HEK293 (cell line): ENCODE data around the gene FAM241A.

Experiments
- HOXA7 ChIP-seq: sonication (generic); formaldehyde crosslinking; IDR thresholded peaks from 2 replicates; pipeline ENCODE4 v1.8.1; 2022; ENCODE audit warnings: missing genetic modification reagents, borderline replicate concordance
- MZF1 ChIP-seq: fragments of 450-650 bp; formaldehyde crosslinking; IDR thresholded peaks from 2 replicates; pipeline ENCODE4 v1.5.1; 2017; ENCODE audit warnings: missing biosample characterization, missing genetic modification characterization, borderline replicate concordance
- OSR2 ChIP-seq: fragments of 450-650 bp; formaldehyde crosslinking; IDR thresholded peaks from 2 replicates; pipeline ENCODE4 v1.5.1; 2016; ENCODE audit warnings: missing biosample characterization, missing genetic modification characterization
- OVOL3 ChIP-seq: fragments of 450-650 bp; formaldehyde crosslinking; IDR thresholded peaks from 2 replicates; pipeline ENCODE4 v1.5.1; 2016; ENCODE audit warnings: missing biosample characterization, missing genetic modification characterization
- PRDM1 ChIP-seq: fragments of 450-650 bp; formaldehyde crosslinking; IDR thresholded peaks from 2 replicates; pipeline ENCODE4; 2016; ENCODE audit warnings: missing biosample characterization, missing genetic modification characterization
- SALL2 ChIP-seq: fragments of 450-650 bp; formaldehyde crosslinking; IDR thresholded peaks from 2 replicates; pipeline ENCODE4 v1.5.0; 2017; ENCODE audit warnings: missing biosample characterization, mild to moderate bottlenecking, missing genetic modification characterization, borderline replicate concordance
- SCRT2 ChIP-seq: fragments of 450-650 bp; formaldehyde crosslinking; IDR thresholded peaks from 2 replicates; pipeline ENCODE4 v1.5.1; 2016; ENCODE audit warnings: missing biosample characterization, missing genetic modification characterization
- ZBTB20 ChIP-seq: fragments of 450-650 bp; formaldehyde crosslinking; IDR thresholded peaks from 2 replicates; pipeline ENCODE4 v1.5.1; 2016; ENCODE audit warnings: missing biosample characterization, missing genetic modification characterization
- ZFHX2 ChIP-seq: fragments of 450-650 bp; formaldehyde crosslinking; conservative IDR thresholded peaks from 2 replicates; pipeline ENCODE4 v1.5.1; 2016; ENCODE audit warnings: missing biosample characterization, missing genetic modification characterization
- ZIC2 ChIP-seq: fragments of 450-650 bp; formaldehyde crosslinking; IDR thresholded peaks from 2 replicates; pipeline ENCODE4 v1.5.1; 2016; ENCODE audit warnings: missing biosample characterization, missing genetic modification characterization
- ZNF140 ChIP-seq: fragments of 450-650 bp; formaldehyde crosslinking; IDR thresholded peaks from 2 replicates; pipeline ENCODE4 v1.5.1; 2016; ENCODE audit warnings: missing biosample characterization, missing genetic modification characterization
- ZNF2 ChIP-seq: fragments of 450-650 bp; formaldehyde crosslinking; IDR thresholded peaks from 2 replicates; pipeline ENCODE4 v1.5.1; 2016; ENCODE audit warnings: missing biosample characterization, missing genetic modification characterization
- ZNF202 ChIP-seq: fragments of 450-650 bp; formaldehyde crosslinking; IDR thresholded peaks from 2 replicates; pipeline ENCODE4 v1.5.1; 2016; ENCODE audit warnings: missing biosample characterization, missing genetic modification characterization, borderline replicate concordance
- ZNF211 ChIP-seq: fragments of 450-650 bp; formaldehyde crosslinking; IDR thresholded peaks from 2 replicates; pipeline ENCODE4 v1.5.1; 2016; ENCODE audit warnings: low read depth, missing biosample characterization, missing genetic modification characterization
- ZNF214 ChIP-seq: fragments of 450-650 bp; formaldehyde crosslinking; IDR thresholded peaks from 2 replicates; pipeline ENCODE4 v1.5.1; 2017; ENCODE audit warnings: missing biosample characterization, mild to moderate bottlenecking, missing genetic modification characterization, borderline replicate concordance
- ZNF292 ChIP-seq: fragments of 450-650 bp; formaldehyde crosslinking; IDR thresholded peaks from 2 replicates; pipeline ENCODE4 v1.5.1; 2016; ENCODE audit warnings: low read depth, missing biosample characterization, missing genetic modification characterization, borderline replicate concordance
- ZNF341 ChIP-seq: fragments of 450-650 bp; formaldehyde crosslinking; IDR thresholded peaks from 2 replicates; pipeline ENCODE4; 2016; ENCODE audit warnings: low read depth, missing biosample characterization, missing genetic modification characterization
- ZNF366 ChIP-seq: fragments of 450-650 bp; formaldehyde crosslinking; conservative IDR thresholded peaks from 2 replicates; pipeline ENCODE4 v1.5.1; 2016; ENCODE audit warnings: missing biosample characterization, missing genetic modification characterization
- ZNF37A ChIP-seq: fragments of 450-650 bp; IDR thresholded peaks from 2 replicates; pipeline ENCODE4 v1.5.1; 2018; ENCODE audit warnings: missing biosample characterization, missing genetic modification characterization
- ZNF501 ChIP-seq: fragments of 450-650 bp; formaldehyde crosslinking; IDR thresholded peaks from 2 replicates; pipeline ENCODE4 v1.5.1; 2016; ENCODE audit warnings: missing biosample characterization, missing genetic modification characterization
- ZNF530 ChIP-seq: fragments of 450-650 bp; formaldehyde crosslinking; IDR thresholded peaks from 2 replicates; pipeline ENCODE4 v1.5.1; 2016; ENCODE audit warnings: low read depth, missing biosample characterization, missing genetic modification characterization
- ZNF600 ChIP-seq: fragments of 450-650 bp; formaldehyde crosslinking; IDR thresholded peaks from 2 replicates; pipeline ENCODE4 v1.5.1; 2016; ENCODE audit warnings: missing biosample characterization, missing genetic modification characterization
- ZNF677 ChIP-seq: fragments of 450-650 bp; IDR thresholded peaks from 2 replicates; pipeline ENCODE4 v1.5.0; 2018; ENCODE audit warnings: missing biosample characterization, mild to moderate bottlenecking, missing genetic modification characterization, moderate library complexity
- ZNF76 ChIP-seq: fragments of 450-650 bp; formaldehyde crosslinking; IDR thresholded peaks from 2 replicates; pipeline ENCODE4; 2016; ENCODE audit warnings: low read depth, missing biosample characterization, missing genetic modification characterization, borderline replicate concordance
- ZNF768 ChIP-seq: fragments of 450-650 bp; formaldehyde crosslinking; IDR thresholded peaks from 2 replicates; pipeline ENCODE4 v1.5.1; 2018; ENCODE audit warnings: missing biosample characterization, mild to moderate bottlenecking, missing genetic modification characterization
- ZXDB ChIP-seq: fragments of 450-650 bp; formaldehyde crosslinking; IDR thresholded peaks from 2 replicates; pipeline ENCODE4 v1.5.1; 2016; ENCODE audit warnings: missing biosample characterization, missing genetic modification characterization
- TF ChIP-seq, protein P1 (sequence below): fragments of 450-650 bp; formaldehyde crosslinking; IDR thresholded peaks from 2 replicates; pipeline ENCODE4 v1.5.1; 2016; ENCODE audit warnings: missing biosample characterization, missing genetic modification characterization
- TF ChIP-seq, protein P2 (sequence below): fragments of 450-650 bp; formaldehyde crosslinking; IDR thresholded peaks from 2 replicates; pipeline ENCODE4 v1.5.1; 2016; ENCODE audit warnings: missing biosample characterization, missing genetic modification characterization
- TF ChIP-seq, protein P3 (sequence below): fragments of 450-650 bp; formaldehyde crosslinking; IDR thresholded peaks from 2 replicates; pipeline ENCODE4 v1.5.1; 2016; ENCODE audit warnings: missing biosample characterization, missing genetic modification characterization

FAM241A gene

DNA sequence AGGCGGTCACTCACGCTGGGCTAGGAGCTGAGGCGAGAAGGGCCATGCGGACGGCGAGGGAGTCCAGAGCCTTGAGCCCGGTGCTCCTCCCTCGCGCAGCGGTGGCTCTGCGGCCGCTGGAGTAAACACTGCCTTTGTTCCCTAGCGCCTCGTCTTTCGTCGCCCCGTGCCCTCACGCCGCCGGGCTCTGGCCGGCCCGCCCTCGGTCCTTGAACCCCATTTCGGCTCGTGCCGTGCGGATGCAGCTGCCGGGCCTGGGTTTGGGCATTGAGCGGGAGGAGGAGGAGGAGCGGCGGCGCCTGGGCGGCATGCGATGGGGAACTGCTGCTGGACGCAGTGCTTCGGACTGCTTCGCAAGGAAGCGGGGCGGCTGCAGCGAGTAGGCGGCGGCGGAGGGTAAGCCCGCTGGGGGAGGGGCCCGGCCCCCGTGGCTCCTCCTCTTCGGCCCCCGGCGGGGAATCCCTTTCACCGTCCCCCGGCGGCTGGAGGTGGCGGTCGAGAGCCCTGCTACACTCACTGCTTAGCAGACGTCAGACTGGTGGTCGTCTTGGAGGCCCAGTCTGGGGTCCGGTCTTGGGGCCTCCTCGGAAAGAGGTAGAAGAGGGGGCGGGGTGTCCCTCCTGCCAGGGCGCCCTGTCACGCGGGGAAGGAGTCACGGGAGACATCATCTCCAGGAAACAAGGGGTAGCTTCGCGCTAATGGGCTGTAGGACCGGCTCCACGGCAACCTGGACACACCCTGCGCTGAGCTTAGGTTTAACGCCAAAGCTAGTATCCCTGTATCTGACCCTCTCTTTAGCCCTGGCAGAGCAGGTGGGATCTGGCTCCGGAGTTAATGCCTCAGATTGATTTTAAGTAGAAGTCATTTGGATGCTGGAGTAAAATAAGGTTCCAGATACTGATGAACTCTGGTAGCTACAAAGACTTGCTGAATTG lies 86.8 kb downstream of the FAM241A start, which contains the start of gene AP1AR (continued):
- TF ChIP-seq ZNF211 (tag by site-specific recombination), result no peak
- no peak for TF ChIP-seq SALL2 (tag by site-specific recombination)
- TF ChIP-seq ZXDB (tag by site-specific recombination), result peak; percentile 83
- TF ChIP-seq ZFHX2, result peak; percentile 81
- TF ChIP-seq ZNF600 (tag by site-specific recombination), result peak; percentile 23
- TF ChIP-seq OSR2, result no peak; the same call in 1 of the 2 replicates
- TF ChIP-seq PRDM1 (tag by site-specific recombination), result no peak
- TF ChIP-seq, protein P1, sequence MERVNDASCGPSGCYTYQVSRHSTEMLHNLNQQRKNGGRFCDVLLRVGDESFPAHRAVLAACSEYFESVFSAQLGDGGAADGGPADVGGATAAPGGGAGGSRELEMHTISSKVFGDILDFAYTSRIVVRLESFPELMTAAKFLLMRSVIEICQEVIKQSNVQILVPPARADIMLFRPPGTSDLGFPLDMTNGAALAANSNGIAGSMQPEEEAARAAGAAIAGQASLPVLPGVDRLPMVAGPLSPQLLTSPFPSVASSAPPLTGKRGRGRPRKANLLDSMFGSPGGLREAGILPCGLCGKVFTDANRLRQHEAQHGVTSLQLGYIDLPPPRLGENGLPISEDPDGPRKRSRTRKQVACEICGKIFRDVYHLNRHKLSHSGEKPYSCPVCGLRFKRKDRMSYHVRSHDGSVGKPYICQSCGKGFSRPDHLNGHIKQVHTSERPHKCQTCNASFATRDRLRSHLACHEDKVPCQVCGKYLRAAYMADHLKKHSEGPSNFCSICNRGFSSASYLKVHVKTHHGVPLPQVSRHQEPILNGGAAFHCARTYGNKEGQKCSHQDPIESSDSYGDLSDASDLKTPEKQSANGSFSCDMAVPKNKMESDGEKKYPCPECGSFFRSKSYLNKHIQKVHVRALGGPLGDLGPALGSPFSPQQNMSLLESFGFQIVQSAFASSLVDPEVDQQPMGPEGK (tag by site-specific recombination), result peak; percentile 85
- peak; percentile 89; the same call in 1 of the 2 replicates for TF ChIP-seq ZNF2 (tag by site-specific recombination)
- no peak for TF ChIP-seq ZNF530
- TF ChIP-seq, protein P2, sequence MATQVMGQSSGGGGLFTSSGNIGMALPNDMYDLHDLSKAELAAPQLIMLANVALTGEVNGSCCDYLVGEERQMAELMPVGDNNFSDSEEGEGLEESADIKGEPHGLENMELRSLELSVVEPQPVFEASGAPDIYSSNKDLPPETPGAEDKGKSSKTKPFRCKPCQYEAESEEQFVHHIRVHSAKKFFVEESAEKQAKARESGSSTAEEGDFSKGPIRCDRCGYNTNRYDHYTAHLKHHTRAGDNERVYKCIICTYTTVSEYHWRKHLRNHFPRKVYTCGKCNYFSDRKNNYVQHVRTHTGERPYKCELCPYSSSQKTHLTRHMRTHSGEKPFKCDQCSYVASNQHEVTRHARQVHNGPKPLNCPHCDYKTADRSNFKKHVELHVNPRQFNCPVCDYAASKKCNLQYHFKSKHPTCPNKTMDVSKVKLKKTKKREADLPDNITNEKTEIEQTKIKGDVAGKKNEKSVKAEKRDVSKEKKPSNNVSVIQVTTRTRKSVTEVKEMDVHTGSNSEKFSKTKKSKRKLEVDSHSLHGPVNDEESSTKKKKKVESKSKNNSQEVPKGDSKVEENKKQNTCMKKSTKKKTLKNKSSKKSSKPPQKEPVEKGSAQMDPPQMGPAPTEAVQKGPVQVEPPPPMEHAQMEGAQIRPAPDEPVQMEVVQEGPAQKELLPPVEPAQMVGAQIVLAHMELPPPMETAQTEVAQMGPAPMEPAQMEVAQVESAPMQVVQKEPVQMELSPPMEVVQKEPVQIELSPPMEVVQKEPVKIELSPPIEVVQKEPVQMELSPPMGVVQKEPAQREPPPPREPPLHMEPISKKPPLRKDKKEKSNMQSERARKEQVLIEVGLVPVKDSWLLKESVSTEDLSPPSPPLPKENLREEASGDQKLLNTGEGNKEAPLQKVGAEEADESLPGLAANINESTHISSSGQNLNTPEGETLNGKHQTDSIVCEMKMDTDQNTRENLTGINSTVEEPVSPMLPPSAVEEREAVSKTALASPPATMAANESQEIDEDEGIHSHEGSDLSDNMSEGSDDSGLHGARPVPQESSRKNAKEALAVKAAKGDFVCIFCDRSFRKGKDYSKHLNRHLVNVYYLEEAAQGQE (tag by site-specific recombination), result peak; percentile 37; the same call in 1 of the 2 replicates
- TF ChIP-seq ZNF292, result no peak
- no peak for TF ChIP-seq ZNF202
- TF ChIP-seq, protein P3, sequence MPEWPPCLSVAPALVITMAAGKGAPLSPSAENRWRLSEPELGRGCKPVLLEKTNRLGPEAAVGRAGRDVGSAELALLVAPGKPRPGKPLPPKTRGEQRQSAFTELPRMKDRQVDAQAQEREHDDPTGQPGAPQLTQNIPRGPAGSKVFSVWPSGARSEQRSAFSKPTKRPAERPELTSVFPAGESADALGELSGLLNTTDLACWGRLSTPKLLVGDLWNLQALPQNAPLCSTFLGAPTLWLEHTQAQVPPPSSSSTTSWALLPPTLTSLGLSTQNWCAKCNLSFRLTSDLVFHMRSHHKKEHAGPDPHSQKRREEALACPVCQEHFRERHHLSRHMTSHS, result no peak
- peak; percentile 72; the same call in 1 of the 2 replicates for TF ChIP-seq ZBTB20
- no peak for TF ChIP-seq MZF1 (tag by site-specific recombination)
- TF ChIP-seq ZNF768 (tag by site-specific recombination), result no peak
- TF ChIP-seq ZNF677 (tag by site-specific recombination), result no peak
- no peak for TF ChIP-seq ZNF366
- TF ChIP-seq ZNF140 (tag by site-specific recombination), result no peak
- peak; percentile 67; the same call in 1 of the 2 replicates for TF ChIP-seq OVOL3 (tag by site-specific recombination)
- TF ChIP-seq ZNF37A (tag by site-specific recombination), result no peak
- no peak for TF ChIP-seq ZNF214 (tag by site-specific recombination)
- TF ChIP-seq HOXA7 (CRISPR knock-in tag), result no peak
- peak; percentile 28; the same call in 1 of the 2 replicates for TF ChIP-seq ZNF76 (tag by site-specific recombination)
- peak; percentile 37 for TF ChIP-seq ZIC2
- TF ChIP-seq ZNF341 (tag by site-specific recombination), result peak; percentile 29; the same call in 1 of the 2 replicates
- TF ChIP-seq SCRT2, result no peak
- peak; percentile 81 for TF ChIP-seq ZNF501 (tag by site-specific recombination)
